Muscle of back (tissue), 11 donors: ENCODE measurements around the gene C22orf31. TPM values are rescaled to one million over a fixed set of nuclear protein-coding genes. Genes with fewer than 3 reads are reported as not detected.
A peak's percentile ranks its signal among the peaks of the same experiment; 100 is the strongest.

ENCODE experiments used
- DNase-seq, 3 donors: peaks; one replicate each; pipeline versions ENCODE4 v3.0.0 to v3.0.0-alpha.2; 2013
- polyA plus RNA-seq, 10 donors: library from polyadenylated mRNA; unstranded; fragments of 120-200 nt; gene quantifications; one replicate each; pipeline ENCODE4 v1.2.1, GENCODE V29; 2013; ENCODE audit not compliant: insufficient read length in 10 of 10

Gene C22orf31
- polyA plus RNA-seq, 10 donors, result 1.1 to 2.4 (median 1.6) TPM

DNA sequence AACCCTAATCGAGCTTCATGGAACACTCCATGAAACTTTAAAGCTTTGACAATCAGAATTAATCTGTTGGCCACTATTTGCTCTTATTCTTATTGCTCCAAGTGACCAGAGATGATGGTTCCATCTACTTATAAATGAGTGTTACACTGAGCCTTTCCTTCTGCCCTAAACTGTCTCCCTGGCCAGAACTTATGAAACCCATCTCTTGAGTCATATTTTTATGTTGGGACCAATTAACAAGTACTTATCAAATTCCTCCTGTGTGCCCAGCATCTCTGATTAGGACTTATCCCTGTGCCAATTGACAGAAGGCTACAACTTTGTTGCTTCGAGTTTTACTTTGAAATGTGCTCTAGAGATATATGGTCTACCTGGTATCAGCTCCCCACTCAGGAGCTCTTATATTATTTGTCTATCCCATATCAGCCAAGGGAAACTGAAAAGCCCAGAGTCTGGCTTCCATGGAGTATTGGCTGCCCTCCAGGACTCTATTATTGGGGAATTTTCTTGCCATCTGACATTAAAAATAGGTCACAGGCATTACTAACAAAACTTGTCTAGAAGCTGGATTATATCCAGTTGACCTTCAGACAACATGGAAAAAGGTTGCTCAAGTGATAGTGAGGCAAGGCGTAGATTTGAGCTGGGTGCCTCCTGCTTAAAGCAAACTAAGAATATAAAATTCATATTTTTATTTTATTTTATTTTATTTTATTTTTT lies 20.0 kb upstream of the C22orf31 start:
- DNase-seq, result no peak

DNA sequence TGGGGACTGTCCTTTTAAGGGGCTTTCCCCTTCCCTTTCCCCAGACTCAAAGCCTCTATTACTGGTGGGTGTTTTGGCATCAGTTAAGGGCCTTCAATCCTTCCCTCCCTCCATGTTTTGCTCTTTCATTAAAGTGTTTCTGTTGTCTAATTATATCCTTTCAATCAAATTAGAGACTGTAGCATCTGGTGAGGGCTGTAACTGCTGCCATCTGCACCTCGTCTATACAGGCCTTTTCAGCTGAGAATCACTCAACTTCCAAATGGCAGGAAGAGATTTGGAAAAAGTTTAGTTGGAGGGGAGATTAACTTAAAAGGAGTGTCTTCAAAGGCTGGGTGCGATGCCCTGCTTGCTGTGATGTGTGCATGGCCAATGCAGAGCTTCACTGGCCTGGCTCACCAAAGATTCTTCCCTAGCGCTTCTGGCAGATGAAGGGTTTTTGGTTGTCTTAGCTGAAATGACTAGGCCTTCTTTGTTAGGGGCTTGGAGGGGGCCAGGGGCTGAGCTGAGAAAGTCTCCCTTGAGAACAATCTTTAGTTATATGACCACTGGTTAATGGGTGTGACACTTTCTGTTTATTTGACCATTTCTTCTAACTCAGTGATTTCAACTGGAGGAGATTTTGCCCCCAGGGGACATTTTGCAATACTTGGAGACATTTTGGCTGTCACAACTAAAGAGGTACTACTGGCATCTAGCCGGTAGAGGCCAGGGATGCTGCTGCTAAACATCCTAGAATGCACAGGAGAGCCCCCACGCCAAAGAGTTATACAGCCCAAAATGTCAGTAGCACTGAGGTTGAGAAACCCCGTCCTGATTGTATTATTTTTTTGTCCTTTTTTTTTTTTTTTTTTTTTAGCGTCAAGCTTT lies 18.7 kb upstream of the C22orf31 start:
- peak in 1 of 3 donors; percentile 51 for DNase-seq

DNA sequence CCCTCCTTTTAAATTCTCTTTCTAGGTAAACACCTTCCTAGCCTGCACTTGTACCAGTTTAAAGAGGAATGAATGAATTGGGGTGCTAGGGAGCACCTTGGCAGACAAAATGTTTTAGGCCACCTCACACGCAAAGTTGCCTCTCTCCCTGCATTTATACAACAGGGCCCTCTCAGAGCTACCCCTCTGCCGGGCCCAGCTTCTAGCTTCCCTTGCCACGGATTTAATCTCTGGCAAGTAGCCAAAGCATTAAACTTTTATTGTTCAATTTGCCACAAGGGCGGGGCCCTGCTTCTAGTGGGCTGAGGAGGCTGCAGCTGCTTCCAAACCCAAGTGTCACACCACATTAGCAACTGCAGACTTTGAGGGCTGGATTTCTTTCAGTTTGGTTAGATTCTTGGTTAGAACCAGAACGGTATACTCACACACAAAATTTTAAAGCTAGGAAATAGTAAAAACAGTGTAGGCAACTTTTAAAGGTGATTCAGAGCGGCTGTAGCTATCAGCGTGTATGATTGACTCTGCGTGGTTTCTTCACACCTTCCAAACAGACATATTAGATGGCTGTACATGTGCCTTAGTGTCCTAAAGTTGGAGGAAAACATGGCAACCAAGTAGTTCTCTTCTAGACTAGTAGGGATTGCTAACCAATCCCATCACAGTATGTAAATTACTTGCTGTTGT lies 17.7 kb upstream of the C22orf31 start:
- DNase-seq, result peak; percentile 54 to 75 (median 64)

DNA sequence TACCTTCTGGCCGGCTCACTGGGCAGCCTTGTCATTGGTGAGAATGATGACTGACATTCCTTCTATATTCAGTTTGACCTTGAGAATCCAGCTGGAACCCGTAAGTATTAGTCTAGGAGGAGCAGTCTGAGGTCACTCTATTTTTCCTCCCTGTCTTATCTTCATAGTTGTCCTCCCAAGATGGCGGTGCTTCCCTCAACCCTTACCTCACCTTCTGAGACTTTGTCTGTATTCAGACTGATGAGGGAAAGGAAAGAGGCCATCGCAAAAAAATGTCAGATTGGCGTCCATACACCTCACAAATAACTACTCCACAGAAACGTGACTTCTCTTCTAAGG lies 17.2 kb upstream of the C22orf31 start:
- DNase-seq, result no peak

DNA sequence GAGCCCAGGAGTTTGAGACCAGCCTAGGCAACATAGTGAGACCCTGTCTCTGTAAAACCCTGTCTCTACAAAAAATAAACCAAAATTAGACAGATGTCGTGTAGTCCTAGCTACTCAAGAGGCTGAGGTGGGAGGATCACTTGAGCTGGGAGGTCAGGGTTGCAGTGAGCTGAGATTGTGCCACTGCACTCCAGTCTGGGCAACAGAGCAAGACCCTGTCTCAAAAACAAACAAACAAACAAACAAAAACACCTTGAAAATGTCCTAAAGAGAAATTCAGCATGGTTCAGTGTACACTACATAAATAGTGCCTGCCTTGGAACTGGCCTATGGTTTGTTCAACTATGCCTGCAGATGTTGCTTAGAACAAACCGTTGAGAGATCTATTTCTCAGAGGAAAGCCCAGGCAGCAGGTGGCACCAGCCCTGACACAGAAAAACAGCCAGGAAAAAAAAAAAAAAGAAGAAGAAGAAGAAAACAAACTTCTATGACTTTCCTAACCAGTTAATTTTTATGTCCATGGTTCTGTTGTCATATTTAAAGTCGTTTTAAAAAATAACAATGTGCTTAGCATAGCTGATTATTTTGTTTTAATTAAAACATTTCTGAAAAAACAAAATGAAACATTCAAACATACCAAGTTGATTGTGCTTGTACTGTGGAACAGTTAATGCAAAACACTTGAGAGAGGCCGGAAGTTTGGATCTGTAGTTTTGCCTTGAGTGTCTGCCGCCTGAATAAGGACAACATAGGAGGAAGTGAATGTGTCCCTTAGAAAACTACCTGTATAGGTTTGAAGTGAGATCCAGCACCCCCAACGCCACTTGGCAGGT lies 16.6 kb upstream of the C22orf31 start:
- no peak for DNase-seq

DNA sequence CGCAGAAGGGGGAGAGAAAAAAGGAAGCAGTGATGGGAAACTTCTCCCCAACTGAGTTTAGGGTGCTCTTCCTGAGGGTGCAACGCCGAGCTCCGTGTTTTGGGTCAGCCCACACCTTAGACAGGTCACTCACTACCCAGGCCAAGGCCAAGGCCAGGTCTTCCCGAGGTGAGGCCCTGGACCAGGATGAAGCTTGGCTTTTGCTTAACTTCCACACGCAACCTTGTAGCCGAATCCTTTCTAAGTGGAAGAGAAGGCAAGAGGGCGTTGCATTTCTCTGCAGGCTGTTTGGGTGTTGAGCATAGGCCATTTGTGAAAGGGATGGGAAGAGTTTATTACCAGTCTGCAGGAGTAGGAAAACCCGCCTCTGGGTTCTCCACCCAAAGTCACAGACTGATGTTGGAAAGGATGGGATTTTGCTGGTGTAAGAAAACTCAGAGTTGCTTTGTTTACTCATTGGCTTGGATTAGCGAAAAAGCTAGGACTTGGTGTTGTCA lies 12.7 kb upstream of the C22orf31 start:
- DNase-seq, result no peak

DNA sequence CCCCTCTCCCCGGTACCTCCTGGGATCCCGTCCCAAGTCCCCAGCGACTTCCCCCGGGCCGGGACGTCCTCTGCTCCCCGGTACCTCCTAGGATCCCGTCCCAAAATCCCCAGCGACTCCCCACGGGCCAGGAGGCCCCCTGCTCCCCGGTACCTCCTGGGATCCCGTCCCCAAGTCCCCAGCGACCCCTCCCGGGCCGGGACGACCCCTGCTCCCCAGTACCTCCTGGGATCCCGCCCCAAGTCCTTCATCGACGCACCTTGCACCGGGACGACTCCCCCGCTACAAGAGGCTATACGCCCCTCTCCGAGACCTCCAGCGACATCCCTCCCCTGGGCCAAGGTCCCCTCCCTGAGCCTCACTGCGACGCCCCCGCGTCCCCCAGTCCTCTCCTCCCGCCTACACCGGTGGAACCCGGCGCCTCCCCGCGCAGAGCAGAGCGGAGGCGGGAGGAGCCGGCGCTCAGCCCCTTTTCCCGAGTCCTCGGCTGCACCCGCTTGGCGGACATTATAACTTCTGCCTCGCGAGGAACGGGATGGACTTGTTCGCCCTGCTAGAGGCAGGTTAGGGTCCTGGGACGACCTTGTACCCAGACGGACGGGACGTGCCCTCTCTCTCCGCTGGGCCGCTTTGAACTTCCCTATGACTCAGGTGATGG lies 12.1 kb upstream of the C22orf31 start:
- DNase-seq, result peak in 2 of 3 donors; percentile 57 to 79

DNA sequence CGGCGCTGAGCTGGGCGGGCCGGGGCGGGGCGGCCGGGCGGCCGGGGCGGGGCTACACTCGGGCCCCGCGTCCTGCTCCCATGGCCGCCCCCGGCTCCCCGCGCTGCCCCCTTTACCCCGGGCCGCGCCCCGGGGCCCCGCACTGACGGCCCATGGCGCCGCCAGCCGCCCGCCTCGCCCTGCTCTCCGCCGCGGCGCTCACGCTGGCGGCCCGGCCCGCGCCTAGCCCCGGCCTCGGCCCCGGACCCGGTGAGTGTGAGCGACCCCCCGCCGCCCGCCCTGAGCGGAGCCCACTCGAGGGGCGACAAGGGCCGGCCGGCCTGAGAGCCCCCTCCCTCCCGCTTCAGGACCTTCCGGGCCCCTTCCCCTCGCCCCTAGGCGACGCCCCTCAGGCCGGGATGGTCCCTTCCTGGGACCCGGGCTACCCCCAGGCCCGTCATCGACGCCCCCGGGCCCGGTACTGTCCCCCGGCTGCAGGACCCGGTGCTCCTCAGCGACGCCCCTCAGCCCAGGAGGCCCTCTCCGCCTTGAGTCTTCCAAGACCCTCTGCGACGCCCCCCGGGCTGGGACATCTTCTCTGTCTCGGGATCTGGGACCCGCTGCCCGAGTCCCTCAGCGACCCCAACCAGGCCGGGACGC lies 11.5 kb upstream of the C22orf31 start, which contains the start of gene KREMEN1:
TSS of gene KREMEN1 (plus strand) at position 57 of the 639 bp plus-strand sequence. CDS start at position 153, 96 bp downstream.
- peak in 1 of 3 donors; percentile 55 for DNase-seq

DNA sequence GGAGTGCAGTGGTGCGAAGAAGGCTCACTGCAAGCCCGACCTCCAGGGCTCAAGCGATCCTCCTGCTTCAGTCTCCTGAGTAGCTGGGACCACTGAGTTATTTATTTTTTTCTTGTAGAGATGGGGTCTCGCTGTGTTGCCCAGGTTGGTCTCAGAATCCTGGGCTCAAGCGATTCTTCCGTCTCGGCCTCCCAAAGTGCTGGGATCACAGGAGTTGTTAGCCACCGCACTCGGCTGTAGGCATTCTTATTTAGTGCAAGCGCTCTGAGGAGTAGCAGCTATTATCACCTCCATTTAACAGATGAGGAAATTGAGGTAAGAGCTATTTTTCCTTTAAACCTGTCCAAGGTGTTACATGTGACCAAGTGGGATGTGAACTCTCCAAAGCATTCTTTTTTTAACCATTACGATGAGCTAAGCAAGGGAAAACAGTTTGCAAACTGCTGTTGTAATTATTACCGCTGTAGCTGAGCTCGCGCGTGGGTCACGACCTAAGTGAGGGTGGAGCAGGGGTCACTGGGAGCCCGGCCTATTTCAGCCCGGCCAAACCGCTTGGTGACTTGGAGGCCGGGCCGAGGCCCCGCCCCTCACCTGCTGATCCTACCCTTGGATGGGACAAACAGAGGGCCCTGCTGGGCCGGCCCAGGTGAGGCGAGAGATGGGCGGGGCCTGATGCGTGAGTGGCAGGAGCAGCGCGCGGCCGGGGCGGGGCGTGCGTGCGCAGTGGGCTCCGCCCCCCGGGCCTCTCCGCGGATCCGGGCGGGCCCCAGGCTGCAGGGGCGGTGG lies 10.8 kb upstream of the C22orf31 start:
- DNase-seq, result peak; percentile 74 to 88 (median 81)

DNA sequence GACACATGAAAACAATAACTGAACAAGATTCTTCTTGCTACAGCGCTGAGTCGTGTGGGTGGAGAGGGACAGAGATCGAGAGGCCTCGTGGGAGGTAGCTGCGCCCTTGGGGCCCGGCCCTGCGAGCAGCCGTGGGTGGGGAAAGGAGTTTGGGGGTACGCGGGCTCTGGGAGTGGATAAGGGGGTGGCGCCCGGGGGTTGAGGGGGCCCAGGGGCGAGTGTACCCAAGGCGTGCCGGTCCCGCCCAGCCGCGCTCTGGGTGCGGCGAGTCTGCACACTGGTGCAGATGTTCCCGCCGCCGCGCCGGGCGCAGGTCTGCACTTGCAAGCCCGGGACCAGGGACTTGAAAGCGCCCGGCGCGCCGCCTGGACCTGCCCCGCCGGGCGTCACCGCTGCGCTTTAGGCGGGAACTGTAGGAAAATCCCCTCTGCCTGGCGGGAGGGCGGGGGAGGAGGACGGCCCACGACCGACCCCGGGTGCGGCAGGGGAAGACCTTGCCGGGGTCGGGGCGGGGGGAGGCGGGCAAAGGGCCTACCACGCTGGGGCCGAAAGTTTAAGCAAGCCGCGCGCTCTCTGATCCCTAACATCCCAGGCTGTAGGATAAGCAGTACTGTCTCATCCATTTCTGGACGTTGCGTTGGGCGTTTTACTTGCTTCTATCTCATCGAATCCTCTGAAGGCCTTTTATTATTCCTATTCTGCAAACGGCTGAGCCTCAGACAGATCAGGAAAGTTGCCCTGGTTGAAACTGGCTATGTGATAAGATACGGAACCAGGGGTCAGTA lies 9.8 kb upstream of the C22orf31 start:
- peak in 2 of 3 donors; percentile 48 to 70 for DNase-seq

DNA sequence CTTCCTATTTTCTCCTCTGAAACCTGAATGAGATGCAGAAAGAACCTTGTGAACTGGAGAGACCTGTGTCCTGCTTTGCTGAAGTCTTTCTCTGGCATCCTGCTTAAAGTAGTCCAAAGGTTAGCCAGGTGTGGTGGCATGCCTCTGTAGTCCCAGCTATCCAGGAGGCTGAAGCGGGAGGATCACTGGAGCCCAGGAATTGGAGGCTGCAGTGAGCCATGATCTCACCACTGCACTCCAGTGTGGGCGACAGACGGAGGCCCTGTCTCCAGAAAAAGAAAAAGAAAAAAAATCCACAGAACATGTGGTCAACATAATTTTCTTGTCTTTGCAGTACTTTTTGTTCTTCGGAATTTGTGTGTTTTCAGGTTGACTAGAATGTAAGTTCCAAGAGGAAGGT lies 8.9 kb upstream of the C22orf31 start:
- DNase-seq, result no peak

DNA sequence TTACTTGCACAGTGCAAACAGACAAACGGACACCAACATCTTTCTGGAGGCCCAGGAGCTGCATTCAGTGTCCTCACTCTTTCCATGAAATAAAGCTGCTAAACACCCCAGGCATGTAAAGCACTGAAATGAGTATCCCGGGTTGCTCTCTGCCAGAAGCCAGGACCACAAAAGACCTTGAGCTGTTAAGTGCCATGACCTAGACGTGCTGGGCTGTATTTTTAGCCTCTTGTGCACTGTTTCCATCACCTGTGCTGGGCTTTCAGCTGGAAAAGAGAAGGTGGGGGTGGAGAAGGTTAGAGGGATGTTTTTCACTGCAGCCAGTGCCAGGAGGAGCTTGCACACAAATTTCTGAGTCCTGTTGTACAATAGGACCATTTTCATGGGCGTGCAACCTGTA lies 7.8 kb upstream of the C22orf31 start:
- DNase-seq, result no peak

DNA sequence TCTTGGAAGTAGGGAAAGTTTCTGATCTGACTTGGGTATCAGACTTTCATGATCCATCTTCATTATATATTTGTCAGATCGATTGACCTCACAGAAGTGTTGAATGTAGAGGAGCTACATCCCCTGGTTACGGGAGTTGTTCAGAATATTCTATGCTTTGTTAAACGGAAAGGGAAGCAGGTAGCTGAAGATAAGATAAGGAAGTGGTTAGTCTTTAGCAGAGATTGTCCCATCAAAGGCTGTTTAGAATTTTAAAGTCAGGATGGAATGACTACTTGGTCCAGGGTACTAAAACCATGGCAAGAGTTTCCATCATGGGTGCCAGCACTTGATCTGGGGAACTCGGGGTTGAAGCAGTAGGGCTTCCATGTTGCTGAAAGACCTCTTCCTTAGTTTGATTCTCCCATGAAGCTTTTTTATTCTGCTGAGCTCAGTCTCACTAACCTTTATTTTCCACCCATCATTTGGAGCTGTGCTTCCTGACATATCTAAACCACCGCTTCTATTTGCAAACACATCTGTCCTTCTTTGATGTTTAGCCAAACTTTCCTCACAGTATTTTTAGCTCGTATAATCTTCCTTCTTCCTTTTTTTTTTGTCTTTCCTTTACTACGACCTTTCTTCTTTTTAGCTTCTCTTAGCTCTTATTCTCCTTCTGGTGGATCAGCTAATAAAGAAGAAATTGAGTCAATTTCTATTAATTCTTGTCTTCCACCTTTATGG lies 4.0 kb upstream of the C22orf31 start:
- DNase-seq, result no peak

DNA sequence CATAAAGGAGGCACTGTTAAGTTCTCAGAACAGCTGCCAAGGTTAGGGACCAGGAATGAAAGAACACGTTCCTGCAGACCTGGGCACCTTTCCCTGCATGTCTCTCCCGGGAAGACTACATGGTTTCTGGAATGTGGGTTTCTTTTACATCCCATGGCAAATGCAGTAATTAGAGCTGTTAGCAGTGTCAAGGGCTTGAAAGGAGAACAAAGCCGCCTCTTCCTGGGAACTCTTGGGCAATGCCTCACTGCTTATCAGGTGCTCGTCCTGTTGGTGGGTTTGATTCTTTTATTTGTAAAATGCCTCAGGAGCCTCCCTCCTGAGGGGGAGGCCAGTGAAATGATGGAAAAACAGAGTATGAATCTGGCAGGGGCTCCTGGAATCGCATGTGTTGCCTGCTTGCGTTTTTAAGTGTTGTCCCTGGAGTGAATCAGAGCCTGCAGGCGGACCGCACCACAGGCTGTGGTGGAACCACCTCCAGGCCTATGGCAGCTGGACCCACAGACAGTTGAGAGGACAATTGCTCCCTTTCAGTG lies 723 bp upstream of the C22orf31 start:
- DNase-seq, result peak in 1 of 3 donors; percentile 47

DNA sequence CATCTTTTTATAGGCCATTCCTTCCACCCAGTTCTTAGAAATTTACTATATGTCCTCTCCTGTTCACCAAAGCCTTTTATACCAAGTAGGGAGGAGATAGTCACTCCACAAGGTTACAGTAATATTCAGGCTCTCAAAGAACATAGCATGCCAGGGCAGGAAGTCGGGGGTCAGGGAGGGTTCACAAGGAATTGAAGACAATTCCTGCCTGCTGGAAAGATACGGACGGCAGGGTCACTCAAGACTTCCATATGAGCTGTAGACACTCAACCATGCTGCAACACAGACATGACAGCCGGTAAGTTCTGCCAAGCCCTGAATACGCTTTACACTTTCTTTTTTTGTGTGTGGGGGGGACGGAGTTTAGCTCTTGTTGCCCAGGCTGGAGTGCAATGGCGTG lies 700 bp downstream of the C22orf31 start:
- no peak for DNase-seq

DNA sequence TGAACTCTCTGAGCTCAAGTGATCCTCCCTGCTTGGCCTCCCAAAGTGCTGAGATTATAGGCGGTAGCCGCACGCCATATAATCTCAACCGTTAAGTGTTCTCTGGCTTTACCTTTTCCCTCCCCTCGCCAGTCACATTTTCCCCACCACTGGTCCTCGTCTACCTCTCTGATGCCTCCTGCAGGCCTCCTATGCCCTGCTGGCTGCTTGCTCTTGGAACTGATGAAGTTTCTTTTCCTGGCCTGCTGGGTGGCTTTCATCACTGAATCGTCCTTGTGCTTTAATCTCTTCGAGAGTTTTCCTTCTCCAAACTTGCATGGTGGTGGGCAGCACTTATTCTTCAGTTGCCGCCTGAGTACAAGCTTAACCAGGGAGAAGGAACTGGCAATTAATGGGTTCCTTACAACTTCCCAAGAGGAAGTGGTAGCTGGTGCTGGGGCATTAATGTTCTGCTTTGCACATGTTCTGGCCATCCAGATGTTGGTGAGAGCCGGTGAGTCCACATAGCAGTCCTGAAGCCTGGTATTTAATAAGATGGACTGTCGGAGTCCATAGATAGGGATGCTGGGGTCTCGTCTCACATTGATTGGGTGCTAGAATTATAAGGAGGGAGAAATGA lies 1.3 kb downstream of the C22orf31 start:
- no peak for DNase-seq

DNA sequence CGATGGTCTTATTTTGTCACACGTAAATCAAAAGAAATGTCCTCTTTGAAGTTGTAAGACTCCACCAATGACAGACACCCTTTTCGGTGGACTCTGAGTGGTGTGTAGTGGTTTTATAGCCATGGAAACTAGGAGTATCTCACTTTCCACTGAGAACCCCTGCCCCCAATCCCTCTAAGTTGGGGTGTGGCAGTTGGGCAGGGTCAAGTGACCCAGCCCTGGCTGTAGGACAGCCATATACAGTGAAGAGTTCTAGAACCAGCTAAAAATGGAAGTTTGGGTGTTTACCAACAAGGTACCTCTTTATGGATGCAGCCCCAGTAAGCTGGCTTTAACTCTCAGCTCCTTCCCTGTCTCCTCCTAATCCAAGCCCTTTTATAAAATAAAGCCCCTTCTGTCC lies 5.2 kb downstream of the C22orf31 start:
- DNase-seq, result no peak
